Memory B cell (primary cell): ENCODE results near the gene ATP1B1.

Experiments
- ATAC-seq: fragments of 150-1000 bp; cut with Tn5 transposase; 2 replicates; pipeline ENCODE4 v1.10.0; 2021; ENCODE audit warnings: low read depth, mild to moderate bottlenecking, moderate library complexity
- DNase-seq, 2 donors: peaks; one replicate each; pipeline ENCODE4 v3.0.0; 2022; ENCODE audit warnings: low spot score in 2 of 2
- H3K27ac Mint-ChIP-seq: one replicate; pipeline ENCODE4 v1.8.0; 2022; ENCODE audit warnings: mild to moderate bottlenecking, moderate library complexity, mixed read lengths
- H3K27me3 Mint-ChIP-seq: one replicate; pipeline ENCODE4 v1.8.0; 2022; ENCODE audit warnings: mixed read lengths
- H3K36me3 Mint-ChIP-seq: one replicate; pipeline ENCODE4 v1.8.0; 2022; ENCODE audit warnings: mild to moderate bottlenecking, mixed read lengths
- H3K4me1 Mint-ChIP-seq: one replicate; pipeline ENCODE4 v1.8.0; 2022; ENCODE audit warnings: mixed read lengths
- H3K4me3 Mint-ChIP-seq: one replicate; pipeline ENCODE4 v1.8.0; 2022; ENCODE audit warnings: mild to moderate bottlenecking, moderate library complexity, mixed read lengths
- H3K9me3 Mint-ChIP-seq: one replicate; pipeline ENCODE4 v1.8.0; 2022; ENCODE audit warnings: mixed read lengths

The ATP1B1 gene

GRCh38 chr1:169086603-169087455, 19.7 kb upstream of the ATP1B1 start:
- DNase-seq (no peak), ATAC-seq (peak; percentile 59)
- Mint-ChIP-seq H3K27ac (peak overlapping the region; percentile 33), H3K9me3 (no peaks in the 10 kb centered on the region), H3K36me3 (no peaks in the 10 kb centered on the region), H3K27me3 (no peaks in the 10 kb centered on the region), H3K4me3 (no peak overlapping the region), H3K4me1 (peaks cover 19% of the 10 kb centered on the region)

DNA sequence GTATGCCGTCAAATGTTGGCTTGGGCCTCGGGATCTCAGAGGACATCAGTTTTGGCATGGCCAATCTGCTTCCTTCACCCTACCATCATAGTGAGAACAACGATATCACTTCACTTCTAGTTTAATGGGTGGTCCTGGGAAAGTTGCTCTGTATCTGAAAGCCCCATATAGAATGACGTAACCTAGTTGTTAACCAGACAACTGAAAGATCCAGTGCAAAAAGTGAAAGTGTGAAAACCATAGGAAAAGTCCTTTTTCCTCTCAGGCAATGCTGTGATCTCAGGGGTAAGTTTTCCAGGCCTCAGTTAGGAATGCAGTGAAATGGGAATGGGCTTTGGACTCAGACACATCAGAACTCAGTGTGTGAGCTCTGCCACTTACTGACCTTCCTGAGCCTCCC, 18.6 kb upstream of the ATP1B1 start:
- Mint-ChIP-seq H3K27ac (no peak overlapping the region), H3K4me3 (no peak overlapping the region), H3K36me3 (no peaks in the 10 kb centered on the region), H3K9me3 (no peaks in the 10 kb centered on the region), H3K4me1 (peaks cover 19% of the 10 kb centered on the region), H3K27me3 (no peaks in the 10 kb centered on the region)
- DNase-seq (no peak), ATAC-seq (no peak)

- DNase-seq = no peak
- Mint-ChIP-seq H3K27me3 (peaks cover 2% of the 10 kb centered on the region), H3K9me3 (no peaks in the 10 kb centered on the region), H3K27ac (no peak overlapping the region), H3K4me1 (peaks cover 19% of the 10 kb centered on the region), H3K4me3 (no peak overlapping the region), H3K36me3 (no peaks in the 10 kb centered on the region)
- ATAC-seq = no peak
Measured at GRCh38 chr1:169089776-169090175, 16.7 kb upstream of the ATP1B1 start.

DNA sequence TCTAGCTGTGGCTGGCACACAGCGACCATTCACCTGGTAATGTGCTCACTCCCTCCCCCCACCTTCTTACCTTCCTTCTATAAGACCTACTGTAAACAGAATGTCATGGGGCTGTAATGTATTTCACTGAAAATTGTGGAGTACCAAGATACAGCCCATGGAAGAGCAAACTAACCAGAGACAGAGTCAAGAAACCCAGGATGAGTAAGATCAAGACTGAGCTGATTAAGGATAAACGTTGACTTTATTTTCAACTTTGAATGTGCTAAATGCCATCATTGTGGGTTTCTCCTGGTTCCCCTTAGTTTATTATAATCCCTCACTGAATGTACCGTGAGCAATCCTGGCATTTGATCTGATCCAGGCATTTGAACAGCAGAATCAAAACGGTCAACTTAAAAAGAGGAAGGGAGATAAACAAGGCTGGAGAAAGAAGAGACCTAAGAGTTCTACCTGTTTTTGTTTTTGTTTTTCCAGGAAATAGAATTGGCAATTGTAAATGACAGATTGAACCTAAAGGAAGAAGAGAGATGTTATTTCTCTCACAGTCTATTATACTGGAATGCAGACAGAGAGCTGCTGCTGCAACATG, 16.1 kb upstream of the ATP1B1 start:
- DNase-seq = no peak
- Mint-ChIP-seq H3K27me3 (peaks cover 2% of the 10 kb centered on the region), H3K9me3 (no peaks in the 10 kb centered on the region), H3K4me3 (no peak overlapping the region), H3K4me1 (peaks cover 19% of the 10 kb centered on the region), H3K27ac (no peak overlapping the region), H3K36me3 (no peaks in the 10 kb centered on the region)
- ATAC-seq = no peak

GRCh38 chr1:169090900-169091311, 15.6 kb upstream of the ATP1B1 start:
- Mint-ChIP-seq H3K4me1 (peaks cover 19% of the 10 kb centered on the region), H3K36me3 (no peaks in the 10 kb centered on the region), H3K4me3 (no peak overlapping the region), H3K9me3 (no peaks in the 10 kb centered on the region), H3K27me3 (peaks cover 6% of the 10 kb centered on the region), H3K27ac (no peak overlapping the region)
- DNase-seq (no peak), ATAC-seq (peak; percentile 26)

GRCh38 chr1:169091480-169091941, 15.0 kb upstream of the ATP1B1 start:
- peaks cover 18% of the 10 kb centered on the region for H3K4me1 Mint-ChIP-seq
- H3K36me3 Mint-ChIP-seq = no peaks in the 10 kb centered on the region
- ATAC-seq = peak; percentile 72
- DNase-seq = no peak
- peaks cover 6% of the 10 kb centered on the region for H3K27me3 Mint-ChIP-seq
- no peaks in the 10 kb centered on the region for H3K9me3 Mint-ChIP-seq
- H3K27ac Mint-ChIP-seq = no peak overlapping the region
- H3K4me3 Mint-ChIP-seq = no peak overlapping the region

GRCh38 chr1:169092399-169092798, 14.1 kb upstream of the ATP1B1 start:
- Mint-ChIP-seq H3K36me3 (no peaks in the 10 kb centered on the region), H3K4me3 (no peak overlapping the region), H3K27ac (no peak overlapping the region), H3K9me3 (no peaks in the 10 kb centered on the region), H3K4me1 (peaks cover 10% of the 10 kb centered on the region), H3K27me3 (peaks cover 6% of the 10 kb centered on the region)
- no peak for DNase-seq
- ATAC-seq = no peak

DNA sequence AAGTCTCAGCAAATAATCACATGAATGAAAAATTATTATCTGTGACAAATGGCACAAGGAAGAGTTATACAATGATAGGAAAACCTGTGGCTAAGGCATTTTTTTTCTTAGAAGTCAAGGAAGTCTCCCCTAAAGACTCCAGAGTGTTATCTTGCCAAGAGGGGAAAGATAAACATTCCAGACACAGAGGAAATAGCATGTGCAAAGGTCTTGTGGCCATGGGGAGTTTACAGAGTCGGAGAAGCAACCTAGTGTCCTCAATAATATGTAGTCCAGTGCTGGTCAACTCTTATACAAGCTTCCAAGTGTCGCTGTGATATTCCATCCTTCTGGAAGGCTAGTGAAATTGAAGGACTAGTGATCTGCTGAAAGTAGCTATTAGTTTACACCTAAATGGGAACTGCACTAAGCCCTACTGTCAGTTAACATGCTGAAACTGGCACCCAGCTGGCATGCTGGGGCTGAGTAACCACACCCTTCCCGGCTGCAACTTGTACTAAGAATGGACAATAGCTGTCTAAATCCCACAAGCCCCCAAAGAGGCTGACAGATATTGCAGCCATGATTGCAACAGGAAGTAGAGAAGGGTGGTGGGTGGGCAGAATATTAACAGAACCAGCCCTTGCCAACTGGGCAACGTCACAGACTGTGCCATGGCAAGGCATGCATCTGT, 11.5 kb upstream of the ATP1B1 start:
- Mint-ChIP-seq H3K36me3 (no peaks in the 10 kb centered on the region), H3K9me3 (no peaks in the 10 kb centered on the region), H3K27ac (no peak overlapping the region), H3K4me3 (no peak overlapping the region), H3K27me3 (peaks cover 6% of the 10 kb centered on the region), H3K4me1 (peaks cover 13% of the 10 kb centered on the region)
- DNase-seq (no peak), ATAC-seq (no peak)

DNA sequence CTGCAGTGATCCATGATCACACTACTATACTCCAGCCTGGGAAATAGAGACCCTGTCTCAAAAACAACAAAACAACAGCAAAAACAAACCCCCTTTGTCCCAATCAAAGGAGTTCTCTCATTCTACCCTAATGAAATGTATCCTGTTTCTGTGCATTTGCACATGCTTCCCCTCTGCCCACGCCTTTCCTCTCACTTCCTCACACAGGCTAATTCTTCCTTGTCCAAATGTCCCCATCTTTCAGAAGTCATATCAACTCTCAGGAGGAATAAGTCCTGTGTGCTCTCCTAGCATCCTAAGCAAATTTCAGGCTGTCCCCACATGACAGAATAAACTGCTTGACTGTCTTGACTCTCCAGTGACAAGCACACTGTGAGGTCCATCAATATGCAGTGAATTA, 8.1 kb upstream of the ATP1B1 start:
- Mint-ChIP-seq H3K27ac (no peak overlapping the region), H3K4me3 (no peak overlapping the region), H3K36me3 (no peaks in the 10 kb centered on the region), H3K4me1 (peaks cover 3% of the 10 kb centered on the region), H3K27me3 (peaks cover 6% of the 10 kb centered on the region), H3K9me3 (no peaks in the 10 kb centered on the region)
- no peak for ATAC-seq
- no peak for DNase-seq

DNA sequence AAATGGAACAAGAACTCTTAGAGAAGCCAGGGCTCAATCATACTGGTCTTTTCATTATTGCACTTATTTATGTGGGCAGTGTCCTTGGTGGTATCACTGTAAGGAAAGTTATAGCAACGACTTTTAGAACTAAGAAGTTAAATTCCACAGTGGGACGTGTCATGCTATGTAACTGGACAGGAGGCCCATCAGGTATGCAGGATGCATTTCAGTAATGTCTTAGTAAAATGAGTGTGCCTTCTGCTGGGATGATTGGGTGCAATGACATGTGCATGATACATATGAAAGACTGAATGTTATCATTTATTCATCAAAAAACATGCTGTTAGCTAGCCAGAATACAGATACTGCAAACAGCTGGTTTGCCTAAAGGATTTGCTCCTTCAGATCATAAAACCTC, 6.9 kb upstream of the ATP1B1 start:
- Mint-ChIP-seq H3K36me3 (no peaks in the 10 kb centered on the region), H3K4me3 (no peak overlapping the region), H3K9me3 (no peaks in the 10 kb centered on the region), H3K4me1 (peaks cover 3% of the 10 kb centered on the region), H3K27me3 (peaks cover 5% of the 10 kb centered on the region), H3K27ac (no peak overlapping the region)
- DNase-seq = no peak
- no peak for ATAC-seq

DNA sequence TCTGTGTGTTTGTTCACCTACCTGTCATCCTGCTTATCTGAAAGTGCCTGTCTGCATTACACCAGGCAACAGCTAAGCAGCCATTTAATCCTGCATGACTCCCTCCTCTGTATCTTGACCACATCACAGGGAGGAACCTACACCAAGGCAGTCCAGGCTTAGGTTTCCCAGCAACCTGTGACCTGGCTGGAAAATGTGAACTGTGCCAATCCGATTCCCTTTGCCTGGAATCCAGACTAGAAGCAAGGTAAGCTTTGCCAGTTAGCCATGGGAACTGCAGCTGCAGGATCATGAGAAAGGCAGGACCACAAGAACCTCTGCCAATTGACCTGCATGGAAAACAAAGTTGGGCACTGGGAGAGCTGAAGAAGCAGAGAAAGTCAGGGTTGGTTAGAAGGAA, 6.3 kb upstream of the ATP1B1 start:
- Mint-ChIP-seq H3K9me3 (no peaks in the 10 kb centered on the region), H3K4me1 (peaks cover 6% of the 10 kb centered on the region), H3K27me3 (peaks cover 11% of the 10 kb centered on the region), H3K27ac (no peak overlapping the region), H3K36me3 (no peaks in the 10 kb centered on the region), H3K4me3 (no peak overlapping the region)
- ATAC-seq = no peak
- no peak for DNase-seq

GRCh38 chr1:169100651-169101088, 5.8 kb upstream of the ATP1B1 start:
- H3K9me3 Mint-ChIP-seq = no peaks in the 10 kb centered on the region
- H3K27me3 Mint-ChIP-seq = peaks cover 10% of the 10 kb centered on the region
- H3K36me3 Mint-ChIP-seq = no peaks in the 10 kb centered on the region
- no peak overlapping the region for H3K4me3 Mint-ChIP-seq
- peaks cover 10% of the 10 kb centered on the region for H3K4me1 Mint-ChIP-seq
- no peak overlapping the region for H3K27ac Mint-ChIP-seq
- no peak for DNase-seq
- no peak for ATAC-seq

- H3K36me3 Mint-ChIP-seq = no peaks in the 10 kb centered on the region
- H3K4me3 Mint-ChIP-seq = no peak overlapping the region
- H3K4me1 Mint-ChIP-seq = peaks cover 16% of the 10 kb centered on the region
Measured at GRCh38 chr1:169102567-169102966, 3.9 kb upstream of the ATP1B1 start.

GRCh38 chr1:169103002-169103401, 3.5 kb upstream of the ATP1B1 start:
- Mint-ChIP-seq H3K27ac (no peak overlapping the region), H3K4me3 (no peak overlapping the region), H3K9me3 (no peaks in the 10 kb centered on the region), H3K36me3 (no peaks in the 10 kb centered on the region), H3K27me3 (peaks cover 12% of the 10 kb centered on the region), H3K4me1 (peaks cover 18% of the 10 kb centered on the region)
- ATAC-seq (no peak), DNase-seq (no peak)

More at GRCh38 chr1:169102567-169102966, 3.9 kb upstream of the ATP1B1 start:
- no peak overlapping the region for H3K27ac Mint-ChIP-seq
- peaks cover 10% of the 10 kb centered on the region for H3K27me3 Mint-ChIP-seq
- H3K9me3 Mint-ChIP-seq = no peaks in the 10 kb centered on the region
- ATAC-seq = no peak
- no peak for DNase-seq
